Neural progenitor cell (in vitro differentiated cells): Measurements from ENCODE around the gene CREB3L2. TPM values are rescaled to one million over a fixed set of nuclear protein-coding genes. Genes with fewer than 3 reads are reported as not detected.
A peak's percentile ranks its signal among the peaks of the same experiment; 100 is the strongest.

Experiments
- DNase-seq: peaks from one replicate; pipeline ENCODE4 v3.0.0-alpha.2; 2016; ENCODE audit warnings: low spot score
- H2AFZ ChIP-seq: fragments of 200-600 bp; sonication (generic); replicated peaks from 2 replicates; pipeline ENCODE4 v1.6.1; 2016; ENCODE audit warnings: antibody characterized with exemption
- H3F3A ChIP-seq: fragments of 200-600 bp; sonication (generic); 2 replicates; pipeline ENCODE4 v1.6.1; 2016; ENCODE audit warnings: antibody characterized with exemption, low read depth
- H3K27ac ChIP-seq: fragments of 200-600 bp; sonication (generic); 2 replicates; pipeline ENCODE4 v1.5.1; 2016; ENCODE audit warnings: mild to moderate bottlenecking
- H3K27me3 ChIP-seq: fragments of 200-600 bp; sonication (generic); 2 replicates; pipeline ENCODE4 v1.6.1; 2016; ENCODE audit warnings: mild to moderate bottlenecking, moderate library complexity
- H3K36me3 ChIP-seq: fragments of 200-600 bp; sonication (generic); 2 replicates; pipeline ENCODE4 v1.5.1; 2016
- H3K4me1 ChIP-seq: fragments of 200-600 bp; sonication (generic); 2 replicates; pipeline ENCODE4 v1.6.1; 2016; ENCODE audit warnings: mixed run types
- H3K4me2 ChIP-seq: fragments of 200-600 bp; sonication (generic); 2 replicates; pipeline ENCODE4 v1.6.1; 2016
- H3K4me3 ChIP-seq: fragments of 200-600 bp; sonication (generic); 2 replicates; pipeline ENCODE4 v1.5.1; 2016
- H3K79me2 ChIP-seq: fragments of 200-600 bp; sonication (generic); 2 replicates; pipeline ENCODE4 v1.6.1; 2016; ENCODE audit warnings: low read depth
- H3K9ac ChIP-seq: fragments of 200-600 bp; sonication (generic); 2 replicates; pipeline ENCODE4 v1.6.1; 2016
- H3K9me3 ChIP-seq: fragments of 200-600 bp; sonication (generic); 2 replicates; pipeline ENCODE4 v1.5.1; 2016; ENCODE audit warnings: low read depth
- H4K20me1 ChIP-seq: fragments of 200-600 bp; sonication (generic); 2 replicates; pipeline ENCODE4 v1.6.1; 2016; ENCODE audit warnings: low read depth
- H3K27ac Mint-ChIP-seq: 3 replicates; pipeline ENCODE4 v1.8.0; 2021; ENCODE audit warnings: mixed read lengths
- H3K27me3 Mint-ChIP-seq: 2 replicates; pipeline ENCODE4 v1.8.0; 2022; ENCODE audit warnings: low read depth, mild to moderate bottlenecking, inconsistent platforms, moderate library complexity, mixed read lengths; ENCODE audit not compliant: insufficient read depth
- H3K36me3 Mint-ChIP-seq: 3 replicates; pipeline ENCODE4 v1.8.0; 2021; ENCODE audit warnings: mixed read lengths
- H3K4me1 Mint-ChIP-seq: 3 replicates; pipeline ENCODE4 v1.8.0; 2021; ENCODE audit warnings: mixed read lengths
- H3K4me3 Mint-ChIP-seq: 3 replicates; pipeline ENCODE4 v1.8.0; 2021; ENCODE audit warnings: mild to moderate bottlenecking, moderate library complexity, mixed read lengths
- H3K9me3 Mint-ChIP-seq: 3 replicates; pipeline ENCODE4 v1.8.0; 2020; ENCODE audit warnings: mixed read lengths
- CTCF ChIP-seq: fragments of 200-600 bp; sonication (generic); IDR thresholded peaks from 2 replicates; pipeline ENCODE4 v1.5.1; 2017; ENCODE audit warnings: antibody characterized with exemption, mild to moderate bottlenecking
- EZH2 ChIP-seq: fragments of 200-600 bp; sonication (generic); IDR thresholded peaks from 2 replicates; pipeline ENCODE4 v1.6.1; 2017; ENCODE audit warnings: antibody characterized with exemption, mild to moderate bottlenecking, moderate library complexity
- EZH2phosphoT487 ChIP-seq: fragments of 200-600 bp; sonication (generic); IDR thresholded peaks from 2 replicates; pipeline ENCODE4 v1.6.1; 2017; ENCODE audit warnings: antibody characterized with exemption
- total RNA-seq: library from RNA; depleted of rRNA; stranded (reverse); fragments of >200 nt; gene quantifications from 2 replicates; pipeline ENCODE4 v1.2.3, GENCODE V29; 2015; ENCODE audit warnings: low replicate concordance

The CREB3L2 gene
- total RNA-seq, 1 donor from 2014 or later = 9.9 TPM

- peaks cover 59% of the 10 kb centered on the region for H3K4me1 Mint-ChIP-seq
- peak; percentile 47 for DNase-seq
- no peak for TF ChIP-seq EZH2
- peaks cover 11% of the 10 kb centered on the region for H3K27me3 Mint-ChIP-seq
- H3K4me2 ChIP-seq = peak overlapping the region; percentile 19
- H3K36me3 ChIP-seq = peaks cover 5% of the 10 kb centered on the region
- peaks cover 73% of the 10 kb centered on the region for H3K36me3 Mint-ChIP-seq
- no peak overlapping the region for H3K4me3 ChIP-seq
- no peaks in the 10 kb centered on the region for H4K20me1 ChIP-seq
- no peak overlapping the region for H3K27ac ChIP-seq
- H3K27me3 ChIP-seq = no peaks in the 10 kb centered on the region
- H3K9me3 ChIP-seq = no peaks in the 10 kb centered on the region
- no peak overlapping the region for H3K9ac ChIP-seq
- H3F3A ChIP-seq = peaks cover 46% of the 10 kb centered on the region
- H3K4me3 Mint-ChIP-seq = peak overlapping the region; percentile 19
- H3K4me1 ChIP-seq = peaks cover 38% of the 10 kb centered on the region
- peak overlapping the region; percentile 21 for H3K27ac Mint-ChIP-seq
- H2AFZ ChIP-seq = no peak overlapping the region
- no peaks in the 10 kb centered on the region for H3K79me2 ChIP-seq
- H3K9me3 Mint-ChIP-seq = peaks cover 7% of the 10 kb centered on the region
Observed at GRCh38 chr7:137879357-137880158, 122.3 kb downstream of the CREB3L2 start.

GRCh38 chr7:137878333-137878961 is 123.4 kb downstream of the CREB3L2 start:
- Mint-ChIP-seq H3K4me3 (peak overlapping the region; percentile 27), H3K36me3 (peaks cover 74% of the 10 kb centered on the region)
- no peak overlapping the region for H3K9ac ChIP-seq

GRCh38 chr7:137877027-137877675 is 124.7 kb downstream of the CREB3L2 start:
- peaks cover 11% of the 10 kb centered on the region for H3K27me3 Mint-ChIP-seq
- H3K4me2 ChIP-seq = peak overlapping the region; percentile 19
- peaks cover 5% of the 10 kb centered on the region for H3K36me3 ChIP-seq
- H3K4me1 Mint-ChIP-seq = peaks cover 70% of the 10 kb centered on the region
- no peak overlapping the region for H3K4me3 Mint-ChIP-seq
- peaks cover 66% of the 10 kb centered on the region for H3K36me3 Mint-ChIP-seq
- peak; percentile 14 for DNase-seq
- H3K27ac ChIP-seq = no peak overlapping the region
- no peaks in the 10 kb centered on the region for H3K27me3 ChIP-seq
- H3K79me2 ChIP-seq = no peaks in the 10 kb centered on the region
- H3K9ac ChIP-seq = no peak overlapping the region
- H3F3A ChIP-seq = peaks cover 46% of the 10 kb centered on the region
- H3K4me3 ChIP-seq = no peak overlapping the region
- H4K20me1 ChIP-seq = no peaks in the 10 kb centered on the region
- peaks cover 38% of the 10 kb centered on the region for H3K4me1 ChIP-seq
- H3K9me3 ChIP-seq = no peaks in the 10 kb centered on the region
- TF ChIP-seq EZH2 (no peak), EZH2phosphoT487 (no peak), CTCF (no peak)
- H3K9me3 Mint-ChIP-seq = peaks cover 4% of the 10 kb centered on the region
- no peak overlapping the region for H2AFZ ChIP-seq
- peak overlapping the region; percentile 35 for H3K27ac Mint-ChIP-seq

More at GRCh38 chr7:137878333-137878961, 123.4 kb downstream of the CREB3L2 start:
- peak overlapping the region; percentile 58 for H3K27ac Mint-ChIP-seq
- peaks cover 7% of the 10 kb centered on the region for H3K9me3 Mint-ChIP-seq
- Histone ChIP-seq H3K27me3 (no peaks in the 10 kb centered on the region), H3K4me1 (peaks cover 38% of the 10 kb centered on the region), H4K20me1 (no peaks in the 10 kb centered on the region), H3K36me3 (peaks cover 5% of the 10 kb centered on the region), H3F3A (peaks cover 46% of the 10 kb centered on the region), H3K9me3 (no peaks in the 10 kb centered on the region), H3K4me3 (no peak overlapping the region), H2AFZ (no peak overlapping the region), H3K27ac (peak overlapping the region; percentile 8), H3K4me2 (peak overlapping the region; percentile 19), H3K79me2 (no peaks in the 10 kb centered on the region)
- H3K4me1 Mint-ChIP-seq = peaks cover 69% of the 10 kb centered on the region
- no peak for DNase-seq
- peaks cover 11% of the 10 kb centered on the region for H3K27me3 Mint-ChIP-seq
- TF ChIP-seq EZH2 = no peak
- TF ChIP-seq CTCF = no peak
- no peak for TF ChIP-seq EZH2phosphoT487
